Measurements from ENCODE around the gene ADGRG2.

Gene ADGRG2

DNA sequence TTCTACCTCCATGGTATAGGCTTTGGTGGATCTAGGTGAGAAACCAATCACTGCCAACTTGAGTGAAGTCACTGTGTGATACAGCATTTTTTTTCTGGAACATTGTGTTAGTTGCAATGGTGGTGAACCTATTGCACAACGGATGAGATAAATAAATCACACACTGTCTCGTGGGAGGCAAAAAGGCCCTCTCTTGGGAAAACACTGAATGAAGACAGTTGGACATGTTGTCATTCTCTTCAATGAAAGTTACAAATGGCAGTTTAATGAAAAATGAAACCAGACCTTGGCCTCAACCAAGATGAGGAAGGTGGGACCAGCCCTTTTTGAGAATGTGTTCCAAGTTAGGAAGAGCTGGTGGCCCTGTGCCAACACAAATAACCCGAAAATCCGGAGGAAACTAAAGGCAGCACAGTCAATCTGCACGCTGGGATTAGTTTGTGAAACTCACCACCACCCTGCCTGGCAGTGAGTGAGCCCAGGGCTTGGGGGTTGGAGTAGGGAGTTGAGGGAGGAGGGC is 5.4 kb upstream of the ADGRG2 start:
- Histone ChIP-seq H3K27ac (ENCODE audit: low read length) (no peak overlapping the region), H3K36me3 (ENCODE audit: control insufficient read depth, insufficient read depth, low read length) (no peaks in the 10 kb centered on the region), H3K9me3 (ENCODE audit: control insufficient read depth, insufficient read depth, low read length) (no peaks in the 10 kb centered on the region), H3K27me3 (ENCODE audit: control insufficient read depth, insufficient read depth, low read length) (peaks cover 2% of the 10 kb centered on the region; the same call in 1 of the 2 replicates), H3K4me1 (ENCODE audit: control insufficient read depth, insufficient read depth, low read length) (no peaks in the 10 kb centered on the region), H3K4me3 (ENCODE audit: low read length) (no peak overlapping the region)
- DNase-seq (ENCODE audit: low read depth, low spot score): no peak
- WGBS (ENCODE audit: insufficient coverage, insufficient read length): no CpG with 5 or more reads among the region's 5 CpGs

DNA sequence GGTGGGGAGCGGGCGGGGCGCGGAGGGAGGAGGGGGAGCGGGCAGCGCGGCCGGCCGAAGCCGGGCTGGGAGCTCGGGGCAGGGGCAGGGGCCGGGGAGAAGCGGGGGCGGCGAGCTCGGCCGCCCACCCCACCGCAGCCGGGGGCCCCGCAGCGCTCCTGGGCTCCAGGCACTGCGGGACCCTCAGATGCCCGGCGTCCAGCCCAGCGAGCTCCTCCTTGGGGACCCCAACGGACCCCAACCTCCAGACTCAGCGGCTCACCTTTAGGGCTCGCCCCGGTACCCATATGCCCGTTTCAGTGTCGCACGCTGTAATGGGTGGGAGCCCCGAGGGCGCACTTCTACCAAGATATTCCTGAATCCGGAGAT is 357 bp upstream of the ADGRG2 start:
- peaks cover 2% of the 10 kb centered on the region for H3K4me1 ChIP-seq (ENCODE audit: control insufficient read depth, insufficient read depth, low read length)
- H3K27me3 ChIP-seq (ENCODE audit: control insufficient read depth, insufficient read depth, low read length): peaks cover 2% of the 10 kb centered on the region; the same call in 1 of the 2 replicates
- H3K9me3 ChIP-seq (ENCODE audit: control insufficient read depth, insufficient read depth, low read length): no peaks in the 10 kb centered on the region
- H3K36me3 ChIP-seq (ENCODE audit: control insufficient read depth, insufficient read depth, low read length): no peaks in the 10 kb centered on the region
- no peak for DNase-seq (ENCODE audit: low read depth, low spot score)
- peak overlapping the region; percentile 74; the same call in 1 of the 2 replicates for H3K4me3 ChIP-seq (ENCODE audit: low read length)
- WGBS (ENCODE audit: insufficient coverage, insufficient read length): no CpG with 5 or more reads among the region's 35 CpGs
- no peak overlapping the region for H3K27ac ChIP-seq (ENCODE audit: low read length)

DNA sequence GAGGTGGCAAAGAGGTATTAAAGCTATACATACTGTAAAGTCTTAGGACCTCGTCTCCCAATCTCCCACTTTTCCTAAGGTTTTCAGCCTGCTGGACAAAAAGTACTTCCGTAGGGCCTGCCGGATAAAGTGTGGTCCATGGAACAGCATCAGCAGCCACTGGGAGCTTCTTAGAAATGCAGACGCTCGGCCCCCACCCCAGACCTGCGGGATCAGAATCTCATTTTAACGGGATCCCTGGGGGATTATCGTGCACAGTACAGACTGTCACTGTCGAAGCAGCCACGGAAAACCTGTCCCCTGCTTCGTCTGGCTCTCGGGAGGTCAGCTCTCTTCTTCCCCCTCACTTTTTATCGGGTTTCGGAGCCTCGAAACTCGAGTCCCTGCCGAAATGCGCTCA is 802 bp downstream of the ADGRG2 start:
- Histone ChIP-seq H3K27me3 (ENCODE audit: control insufficient read depth, insufficient read depth, low read length) (peaks cover 2% of the 10 kb centered on the region; the same call in 1 of the 2 replicates), H3K9me3 (ENCODE audit: control insufficient read depth, insufficient read depth, low read length) (no peaks in the 10 kb centered on the region), H3K4me3 (ENCODE audit: low read length) (peak overlapping the region; percentile 74; the same call in 1 of the 2 replicates), H3K36me3 (ENCODE audit: control insufficient read depth, insufficient read depth, low read length) (no peaks in the 10 kb centered on the region), H3K27ac (ENCODE audit: low read length) (no peak overlapping the region), H3K4me1 (ENCODE audit: control insufficient read depth, insufficient read depth, low read length) (peaks cover 2% of the 10 kb centered on the region)
- DNase-seq (ENCODE audit: low read depth, low spot score): no peak
- no CpG with 5 or more reads among the region's 18 CpGs for WGBS (ENCODE audit: insufficient coverage, insufficient read length)

DNA sequence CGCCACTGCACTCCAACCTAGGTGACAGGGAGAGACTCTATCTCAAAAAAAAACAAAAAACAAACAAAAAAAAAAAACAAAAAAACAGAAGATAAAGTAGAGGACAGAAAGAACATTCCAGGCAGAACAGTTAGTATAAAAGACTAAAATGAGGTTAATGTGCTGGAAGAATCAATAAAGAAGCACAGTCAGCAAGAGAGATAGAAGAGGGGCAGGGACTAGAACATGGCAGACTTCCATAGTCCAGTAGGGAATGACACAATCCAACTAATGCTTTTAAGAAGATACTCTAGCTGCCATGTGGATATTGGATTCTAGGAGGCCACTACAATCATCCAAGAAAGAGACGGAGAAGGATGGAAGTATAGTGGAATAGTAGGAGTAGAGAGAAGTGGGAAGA is 11.6 kb downstream of the ADGRG2 start:
- no peak overlapping the region for H3K4me3 ChIP-seq (ENCODE audit: low read length)
- no peaks in the 10 kb centered on the region for H3K36me3 ChIP-seq (ENCODE audit: control insufficient read depth, insufficient read depth, low read length)
- H3K27me3 ChIP-seq (ENCODE audit: control insufficient read depth, insufficient read depth, low read length): no peaks in the 10 kb centered on the region
- WGBS (ENCODE audit: insufficient coverage, insufficient read length): 100% methylated on average over 1 of the region's 2 CpGs
- no peak overlapping the region for H3K27ac ChIP-seq (ENCODE audit: low read length)
- DNase-seq (ENCODE audit: low read depth, low spot score): no peak
- H3K9me3 ChIP-seq (ENCODE audit: control insufficient read depth, insufficient read depth, low read length): no peaks in the 10 kb centered on the region
- no peaks in the 10 kb centered on the region for H3K4me1 ChIP-seq (ENCODE audit: control insufficient read depth, insufficient read depth, low read length)

DNA sequence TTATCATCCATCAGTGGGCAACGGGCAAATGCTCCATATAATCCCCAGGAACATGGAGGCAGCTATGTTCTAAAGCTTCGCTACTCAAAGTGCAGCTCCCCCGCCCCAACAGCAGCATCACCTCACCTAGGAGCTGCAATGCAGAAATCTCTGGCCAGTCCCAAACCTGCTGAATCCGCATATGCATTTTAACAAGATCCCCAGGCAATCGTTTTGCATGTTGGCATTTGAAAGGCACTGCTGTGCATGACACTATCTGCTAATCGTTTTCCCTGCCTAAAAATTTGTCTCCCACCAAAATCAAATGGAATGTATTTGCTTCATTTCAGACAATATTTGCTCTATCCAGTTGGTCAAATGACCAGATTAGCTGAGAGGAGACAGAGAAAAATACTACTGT is 15.2 kb downstream of the ADGRG2 start:
- no peaks in the 10 kb centered on the region for H3K27me3 ChIP-seq (ENCODE audit: control insufficient read depth, insufficient read depth, low read length)
- H3K4me1 ChIP-seq (ENCODE audit: control insufficient read depth, insufficient read depth, low read length): no peaks in the 10 kb centered on the region
- no peak overlapping the region for H3K27ac ChIP-seq (ENCODE audit: low read length)
- H3K36me3 ChIP-seq (ENCODE audit: control insufficient read depth, insufficient read depth, low read length): no peaks in the 10 kb centered on the region
- no peaks in the 10 kb centered on the region for H3K9me3 ChIP-seq (ENCODE audit: control insufficient read depth, insufficient read depth, low read length)
- DNase-seq (ENCODE audit: low read depth, low spot score): peak; percentile 52
- H3K4me3 ChIP-seq (ENCODE audit: low read length): no peak overlapping the region
- no CpG with 5 or more reads among the region's 6 CpGs for WGBS (ENCODE audit: insufficient coverage, insufficient read length)

DNA sequence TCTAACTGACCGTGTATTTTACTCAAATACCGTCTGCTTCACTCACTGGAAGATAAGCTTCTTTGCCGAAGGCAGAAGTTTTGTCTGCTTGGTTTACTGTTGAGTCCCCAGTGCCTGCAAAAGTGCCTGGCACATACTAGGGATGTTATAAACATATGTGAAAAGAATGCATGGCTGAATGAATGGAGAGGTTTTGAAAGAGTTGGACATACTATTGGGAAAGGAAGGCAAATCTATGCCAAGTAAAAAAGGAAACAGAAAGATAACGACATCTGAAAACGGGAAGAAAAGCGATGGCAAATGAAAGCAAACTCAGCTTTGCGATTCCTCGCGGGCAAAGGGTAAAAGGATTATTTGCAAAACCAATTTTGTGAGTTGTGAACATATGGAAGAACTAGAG is 21.7 kb downstream of the ADGRG2 start:
- H3K4me3 ChIP-seq (ENCODE audit: low read length): no peak overlapping the region
- no CpG with 5 or more reads among the region's 9 CpGs for WGBS (ENCODE audit: insufficient coverage, insufficient read length)
- DNase-seq (ENCODE audit: low read depth, low spot score): no peak
- no peaks in the 10 kb centered on the region for H3K36me3 ChIP-seq (ENCODE audit: control insufficient read depth, insufficient read depth, low read length)
- H3K27ac ChIP-seq (ENCODE audit: low read length): no peak overlapping the region
- no peaks in the 10 kb centered on the region for H3K4me1 ChIP-seq (ENCODE audit: control insufficient read depth, insufficient read depth, low read length)
- no peaks in the 10 kb centered on the region for H3K9me3 ChIP-seq (ENCODE audit: control insufficient read depth, insufficient read depth, low read length)
- no peaks in the 10 kb centered on the region for H3K27me3 ChIP-seq (ENCODE audit: control insufficient read depth, insufficient read depth, low read length)

DNA sequence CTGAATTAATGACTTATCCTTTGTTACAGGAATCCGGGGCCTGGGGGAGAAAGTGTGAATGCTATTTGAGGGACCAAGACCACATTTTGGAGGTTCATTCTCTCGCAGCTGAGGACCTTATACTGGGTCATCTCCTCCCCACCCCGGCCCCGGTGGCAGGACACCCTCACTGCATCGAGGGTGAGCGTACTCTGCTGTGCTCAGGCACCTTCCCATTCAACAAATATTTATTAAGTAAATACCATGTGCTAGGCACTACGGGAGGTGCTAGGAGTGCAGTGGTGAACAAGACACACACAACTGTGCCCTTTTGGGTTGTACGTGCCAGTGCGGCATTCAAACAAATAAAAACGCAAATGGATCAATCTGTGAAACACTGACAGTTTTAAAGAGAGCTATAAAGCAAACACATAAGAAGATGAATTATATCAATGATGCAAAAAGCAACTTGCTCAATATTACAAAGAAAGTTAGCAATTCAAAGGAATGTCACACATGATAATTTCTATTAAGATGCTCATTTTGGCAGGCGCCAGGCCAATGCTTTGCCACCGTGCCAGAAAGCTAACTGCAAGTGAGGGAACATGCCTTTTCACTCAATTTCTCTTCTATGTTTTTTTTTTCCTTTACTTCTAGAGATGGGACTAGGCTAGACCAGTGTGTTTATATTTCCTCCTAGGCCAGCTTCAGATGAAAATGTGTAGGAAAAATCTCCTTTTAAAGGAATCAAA is 24.6 kb downstream of the ADGRG2 start:
- no peak overlapping the region for H3K4me3 ChIP-seq (ENCODE audit: low read length)
- no peak overlapping the region for H3K27ac ChIP-seq (ENCODE audit: low read length)
- no peaks in the 10 kb centered on the region for H3K4me1 ChIP-seq (ENCODE audit: control insufficient read depth, insufficient read depth, low read length)
- no CpG with 5 or more reads among the region's 12 CpGs for WGBS (ENCODE audit: insufficient coverage, insufficient read length)
- no peaks in the 10 kb centered on the region for H3K27me3 ChIP-seq (ENCODE audit: control insufficient read depth, insufficient read depth, low read length)
- no peaks in the 10 kb centered on the region for H3K9me3 ChIP-seq (ENCODE audit: control insufficient read depth, insufficient read depth, low read length)
- no peak for DNase-seq (ENCODE audit: low read depth, low spot score)
- H3K36me3 ChIP-seq (ENCODE audit: control insufficient read depth, insufficient read depth, low read length): no peaks in the 10 kb centered on the region

DNA sequence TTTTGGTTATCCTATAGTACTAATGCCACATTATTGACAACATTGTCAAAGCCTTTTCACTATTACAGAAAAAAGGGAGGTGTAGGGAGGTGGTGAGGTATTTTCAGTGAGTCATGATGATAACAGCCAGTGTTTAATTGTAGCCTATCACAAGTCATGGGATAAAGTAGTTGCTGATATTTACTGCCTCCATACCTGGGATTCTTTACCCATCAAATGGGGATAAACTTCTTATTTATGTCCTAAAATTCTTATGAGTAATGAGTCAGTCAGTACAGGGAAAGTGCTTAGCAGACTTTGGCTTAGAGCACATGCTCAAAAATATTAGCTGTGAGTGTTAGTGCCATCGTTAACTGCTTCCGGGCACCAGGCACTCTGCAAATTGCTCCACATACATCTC is 25.7 kb downstream of the ADGRG2 start:
- H3K4me1 ChIP-seq (ENCODE audit: control insufficient read depth, insufficient read depth, low read length): no peaks in the 10 kb centered on the region
- no peak overlapping the region for H3K27ac ChIP-seq (ENCODE audit: low read length)
- WGBS (ENCODE audit: insufficient coverage, insufficient read length): no CpG with 5 or more reads among the region's 2 CpGs
- no peak overlapping the region for H3K4me3 ChIP-seq (ENCODE audit: low read length)
- DNase-seq (ENCODE audit: low read depth, low spot score): no peak
- no peaks in the 10 kb centered on the region for H3K9me3 ChIP-seq (ENCODE audit: control insufficient read depth, insufficient read depth, low read length)
- H3K36me3 ChIP-seq (ENCODE audit: control insufficient read depth, insufficient read depth, low read length): no peaks in the 10 kb centered on the region
- H3K27me3 ChIP-seq (ENCODE audit: control insufficient read depth, insufficient read depth, low read length): no peaks in the 10 kb centered on the region

DNA sequence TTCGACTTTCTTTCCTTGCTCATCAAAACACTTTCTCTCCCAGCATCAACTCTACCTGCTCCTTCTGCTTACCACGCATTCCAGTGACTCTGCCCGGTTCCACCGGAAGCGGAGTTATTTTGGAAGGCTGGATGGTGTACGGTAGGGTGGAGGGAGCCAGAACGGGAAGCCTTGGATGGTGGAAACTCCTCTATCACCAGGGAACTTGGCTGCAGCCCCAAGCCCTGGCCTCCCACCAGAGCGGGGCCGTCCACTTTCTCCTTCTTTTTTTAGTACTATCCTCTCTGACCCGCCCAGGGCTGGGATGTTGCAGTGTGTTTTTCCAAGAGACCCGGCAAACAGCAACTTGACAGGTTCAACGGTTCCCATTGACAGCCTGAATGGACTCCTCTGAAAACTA is 27.6 kb downstream of the ADGRG2 start:
- WGBS (ENCODE audit: insufficient coverage, insufficient read length): no CpG with 5 or more reads among the region's 12 CpGs

DNA sequence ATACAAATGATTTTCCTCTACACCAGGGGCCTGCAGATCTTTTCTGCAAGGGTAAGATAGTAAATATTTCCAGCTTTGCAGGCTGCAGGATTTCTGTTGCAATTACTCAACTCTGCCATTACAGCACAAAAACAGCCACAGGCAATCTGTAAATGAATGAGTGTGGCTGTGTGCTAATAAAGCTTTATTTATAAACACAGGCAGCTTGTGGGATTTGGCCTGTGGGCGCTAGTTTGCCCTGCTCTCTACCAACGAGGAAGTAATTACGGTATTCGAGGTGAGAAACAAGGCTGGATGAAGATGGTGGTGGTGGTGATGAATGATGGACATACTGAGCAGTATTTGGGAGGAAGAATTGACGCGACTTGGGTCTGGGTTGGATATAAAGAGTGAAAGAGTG is 30.7 kb downstream of the ADGRG2 start:
- no peaks in the 10 kb centered on the region for H3K27me3 ChIP-seq (ENCODE audit: control insufficient read depth, insufficient read depth, low read length)
- no peaks in the 10 kb centered on the region for H3K4me1 ChIP-seq (ENCODE audit: control insufficient read depth, insufficient read depth, low read length)
- no peaks in the 10 kb centered on the region for H3K9me3 ChIP-seq (ENCODE audit: control insufficient read depth, insufficient read depth, low read length)
- no CpG with 5 or more reads among the region's 6 CpGs for WGBS (ENCODE audit: insufficient coverage, insufficient read length)
- no peak for DNase-seq (ENCODE audit: low read depth, low spot score)
- H3K27ac ChIP-seq (ENCODE audit: low read length): no peak overlapping the region
- H3K36me3 ChIP-seq (ENCODE audit: control insufficient read depth, insufficient read depth, low read length): no peaks in the 10 kb centered on the region
- no peak overlapping the region for H3K4me3 ChIP-seq (ENCODE audit: low read length)

More for the DNA sequence above, 27.6 kb downstream of the ADGRG2 start:
- Histone ChIP-seq H3K36me3 (ENCODE audit: control insufficient read depth, insufficient read depth, low read length) (no peaks in the 10 kb centered on the region), H3K4me1 (ENCODE audit: control insufficient read depth, insufficient read depth, low read length) (no peaks in the 10 kb centered on the region), H3K27me3 (ENCODE audit: control insufficient read depth, insufficient read depth, low read length) (no peaks in the 10 kb centered on the region), H3K27ac (ENCODE audit: low read length) (no peak overlapping the region), H3K4me3 (ENCODE audit: low read length) (no peak overlapping the region), H3K9me3 (ENCODE audit: control insufficient read depth, insufficient read depth, low read length) (no peaks in the 10 kb centered on the region)
- no peak for DNase-seq (ENCODE audit: low read depth, low spot score)

DNA sequence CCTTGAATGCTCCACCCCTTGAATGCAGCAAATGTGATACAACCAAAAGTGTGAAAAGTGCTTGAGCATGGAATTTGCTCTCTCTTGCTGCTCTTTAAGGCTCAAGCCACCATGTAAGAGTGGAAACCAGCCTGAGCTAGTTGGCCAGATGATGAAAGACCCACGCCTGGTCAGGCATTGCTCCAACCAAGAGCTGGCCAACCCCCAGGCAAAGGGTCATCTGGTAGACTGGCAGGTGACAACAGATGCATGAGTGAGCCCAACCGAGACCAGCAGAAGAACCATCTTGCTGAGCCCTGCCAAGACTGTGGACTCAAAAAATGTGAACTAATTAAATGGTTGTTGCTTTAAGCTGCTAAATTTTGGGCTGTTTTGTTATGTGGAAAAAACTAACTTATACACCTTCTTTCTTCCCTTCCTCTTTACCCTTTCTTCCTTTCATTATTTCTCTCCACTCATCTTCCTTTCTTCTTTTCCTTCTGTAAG is 32.7 kb downstream of the ADGRG2 start:
- WGBS (ENCODE audit: insufficient coverage, insufficient read length): no CpG with 5 or more reads among the region's 2 CpGs
- Histone ChIP-seq H3K36me3 (ENCODE audit: control insufficient read depth, insufficient read depth, low read length) (no peaks in the 10 kb centered on the region), H3K27me3 (ENCODE audit: control insufficient read depth, insufficient read depth, low read length) (no peaks in the 10 kb centered on the region), H3K9me3 (ENCODE audit: control insufficient read depth, insufficient read depth, low read length) (no peaks in the 10 kb centered on the region), H3K4me3 (ENCODE audit: low read length) (no peak overlapping the region), H3K27ac (ENCODE audit: low read length) (no peak overlapping the region), H3K4me1 (ENCODE audit: control insufficient read depth, insufficient read depth, low read length) (no peaks in the 10 kb centered on the region)
- DNase-seq (ENCODE audit: low read depth, low spot score): no peak

Measured in iPS DF 6.9 (cell line).